Measurements from ENCODE around the gene PANK4.

Gene PANK4

GRCh38 chr1:2528016-2528415, 1.6 kb upstream of the PANK4 start:
- DNase-seq, result peak; percentile 15

DNA sequence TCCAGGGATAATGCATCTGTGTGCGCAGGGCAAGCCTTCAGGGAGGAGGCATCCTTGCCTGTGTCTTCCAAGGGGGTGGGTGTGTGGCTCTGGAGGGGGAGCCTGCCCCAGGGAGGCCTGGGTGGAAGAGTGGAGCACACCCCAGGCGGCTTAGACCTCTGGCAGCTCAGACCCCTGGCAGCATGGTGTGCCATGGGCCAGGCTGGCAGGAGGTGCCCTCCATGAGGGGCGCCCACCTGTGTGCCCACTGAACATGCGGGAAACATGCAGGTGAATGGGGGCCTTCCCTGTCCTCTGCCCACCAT, 1.1 kb upstream of the PANK4 start:
- DNase-seq, result no peak

- DNase-seq, result peak; percentile 58
These were observed 594 bp upstream of the PANK4 start for GRCh38 chr1:2526824-2527555.

- no peak for DNase-seq
These were observed 850 bp downstream of the PANK4 start for GRCh38 chr1:2525572-2525919.

- no peak for DNase-seq
These were observed 2.3 kb downstream of the PANK4 start for GRCh38 chr1:2523891-2524609.

DNA sequence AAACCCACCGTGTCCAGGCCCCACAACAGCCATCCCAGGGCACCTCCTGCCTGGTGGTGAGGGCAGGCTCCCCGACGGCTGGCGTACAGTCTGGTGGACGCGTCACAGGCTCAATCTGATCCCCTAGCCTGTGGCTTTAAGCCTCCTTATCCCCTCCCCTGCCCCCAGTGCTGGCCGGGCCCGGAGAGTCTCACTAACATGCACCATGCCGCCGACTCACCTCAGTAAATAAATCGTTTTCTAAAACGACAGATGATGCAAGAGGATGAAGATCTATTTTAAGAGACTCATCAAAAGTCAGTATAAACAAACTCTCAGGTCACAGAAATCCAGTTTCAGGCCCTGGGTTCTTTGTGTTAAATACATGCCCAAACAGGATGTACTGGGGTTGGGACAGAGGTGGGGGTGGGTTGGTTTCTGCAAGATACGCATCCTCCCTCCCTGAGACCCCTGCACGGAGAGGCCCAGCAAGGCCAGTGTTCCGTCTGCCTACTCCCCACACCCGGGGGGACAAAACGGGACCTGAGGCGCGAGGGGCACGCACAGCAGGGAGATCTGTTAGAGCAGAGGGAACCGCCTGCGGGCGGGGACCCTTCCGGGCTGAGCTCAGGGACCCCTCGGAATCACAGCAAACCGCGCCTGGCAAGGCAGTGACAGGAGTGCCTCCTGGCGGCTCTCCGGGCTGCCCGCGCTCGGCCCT, 3.1 kb downstream of the PANK4 start:
- DNase-seq, result no peak

DNA sequence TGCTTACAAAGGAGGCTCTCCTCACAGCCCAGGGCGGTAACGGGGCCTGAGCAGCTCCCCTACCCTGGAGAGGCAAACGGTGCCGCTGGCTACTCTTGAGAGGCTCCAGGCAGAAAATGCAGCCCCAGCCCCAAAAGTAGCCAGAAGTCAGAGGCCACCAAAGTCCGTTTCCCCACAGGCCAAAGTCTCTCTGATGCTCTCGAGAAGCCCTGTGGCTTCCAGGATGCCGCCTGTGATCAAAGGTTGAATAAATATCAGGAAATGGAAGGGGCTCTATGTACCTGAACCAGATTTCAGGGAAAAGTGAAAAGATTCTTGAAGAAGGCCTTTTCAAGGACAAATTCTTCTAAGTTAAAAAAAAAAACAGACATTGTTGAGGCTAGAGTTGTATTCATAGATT, 4.2 kb downstream of the PANK4 start:
- DNase-seq, result no peak

- DNase-seq, result no peak
These were observed 5.6 kb downstream of the PANK4 start for GRCh38 chr1:2520806-2521205.

GRCh38 chr1:2520206-2520605, 6.2 kb downstream of the PANK4 start:
- DNase-seq, result no peak

- DNase-seq, result no peak
These were observed 6.7 kb downstream of the PANK4 start for GRCh38 chr1:2519729-2520128.

DNA sequence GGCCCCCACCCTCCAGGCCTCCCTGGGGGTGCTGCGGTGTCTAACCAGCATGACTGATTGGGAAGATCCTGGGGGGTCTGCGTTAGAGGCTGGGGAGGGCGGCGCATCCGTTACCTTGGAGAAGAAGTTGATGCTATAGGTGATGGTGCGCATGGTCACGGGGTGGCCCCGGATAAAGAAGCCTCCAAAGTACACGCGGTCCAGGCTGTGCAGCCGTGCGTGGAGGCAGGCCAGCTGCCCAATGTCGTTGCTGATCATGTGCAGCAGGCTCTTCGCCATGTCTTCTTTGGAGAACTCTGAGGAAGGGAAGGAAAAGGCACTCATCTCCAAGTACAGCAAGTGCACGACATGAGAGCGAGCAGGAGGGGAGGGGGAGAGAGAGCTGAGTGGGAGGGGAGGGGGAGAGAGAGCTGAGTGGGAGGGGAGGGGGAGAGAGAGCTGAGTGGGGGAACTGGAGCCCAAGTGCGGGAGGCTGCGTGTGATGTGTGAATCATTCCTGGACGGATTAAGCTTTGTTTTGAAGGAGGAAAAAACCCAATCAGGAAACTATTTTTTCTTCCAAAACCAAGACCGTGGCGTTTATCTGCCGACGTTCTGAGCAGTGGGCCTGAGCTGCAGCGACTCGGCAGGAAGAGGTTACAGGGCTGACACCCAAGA, 7.2 kb downstream of the PANK4 start:
- DNase-seq, result no peak

GRCh38 chr1:2518528-2518927, 7.9 kb downstream of the PANK4 start:
- DNase-seq, result no peak

GRCh38 chr1:2517966-2518365, 8.4 kb downstream of the PANK4 start:
- DNase-seq, result no peak

DNA sequence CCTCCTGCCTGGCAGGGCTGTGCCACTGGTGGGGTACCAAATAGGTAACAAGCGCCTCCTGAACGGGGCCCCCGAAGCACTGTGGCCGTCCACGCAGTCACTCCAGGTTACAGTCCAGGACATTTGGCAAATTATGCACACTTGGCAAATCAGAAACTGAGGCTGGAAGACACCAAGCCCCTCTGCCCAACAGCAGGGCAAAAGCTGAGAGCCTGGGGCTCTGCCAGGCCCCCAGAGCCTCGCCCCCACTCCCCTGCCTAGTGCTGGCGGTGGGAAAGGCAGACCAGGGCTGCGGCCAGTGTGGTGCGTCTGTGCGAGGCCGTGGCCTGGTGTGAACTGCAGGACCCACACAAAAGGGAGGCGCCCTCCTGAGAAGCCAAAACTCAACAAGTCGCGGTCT, 9.4 kb downstream of the PANK4 start:
- no peak for DNase-seq

DNA sequence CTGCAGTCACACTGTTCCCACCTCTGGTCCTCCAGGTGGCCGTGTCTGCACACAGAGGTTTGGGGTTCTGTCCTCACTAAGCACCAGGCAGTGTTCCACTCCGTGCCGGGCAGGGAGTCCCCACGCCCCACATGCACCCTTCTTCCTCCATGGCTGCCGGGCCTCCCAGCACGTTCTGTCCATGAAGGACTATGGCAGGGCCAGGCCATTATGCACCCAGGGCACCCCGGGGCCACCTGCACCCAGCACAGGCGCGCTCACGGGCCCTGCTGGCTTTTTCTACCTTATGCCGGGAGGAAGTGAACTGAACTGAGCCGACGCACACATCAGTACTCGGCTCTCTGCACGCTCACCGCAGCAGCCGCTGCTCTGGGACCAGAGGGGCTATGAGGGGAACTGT, 10.3 kb downstream of the PANK4 start:
- DNase-seq, result no peak

DNA sequence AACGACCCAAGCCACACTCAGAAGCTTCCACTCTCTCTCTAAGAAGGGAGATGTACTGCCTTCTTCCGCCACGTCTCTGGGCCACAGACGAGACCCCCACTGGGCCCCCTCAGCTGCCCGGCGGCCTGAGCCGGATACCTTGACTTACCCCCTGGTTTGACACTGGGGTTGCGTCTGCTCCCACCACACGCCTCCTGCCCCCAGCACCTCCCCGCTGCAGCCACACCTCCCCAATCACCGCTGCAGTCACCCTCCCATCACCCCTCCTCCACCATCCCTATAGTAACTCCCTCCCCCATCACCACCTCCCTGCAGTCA, 10.7 kb downstream of the PANK4 start:
- no peak for DNase-seq

- DNase-seq, result no peak
These were observed 11.3 kb downstream of the PANK4 start for GRCh38 chr1:2514863-2515762.

DNA sequence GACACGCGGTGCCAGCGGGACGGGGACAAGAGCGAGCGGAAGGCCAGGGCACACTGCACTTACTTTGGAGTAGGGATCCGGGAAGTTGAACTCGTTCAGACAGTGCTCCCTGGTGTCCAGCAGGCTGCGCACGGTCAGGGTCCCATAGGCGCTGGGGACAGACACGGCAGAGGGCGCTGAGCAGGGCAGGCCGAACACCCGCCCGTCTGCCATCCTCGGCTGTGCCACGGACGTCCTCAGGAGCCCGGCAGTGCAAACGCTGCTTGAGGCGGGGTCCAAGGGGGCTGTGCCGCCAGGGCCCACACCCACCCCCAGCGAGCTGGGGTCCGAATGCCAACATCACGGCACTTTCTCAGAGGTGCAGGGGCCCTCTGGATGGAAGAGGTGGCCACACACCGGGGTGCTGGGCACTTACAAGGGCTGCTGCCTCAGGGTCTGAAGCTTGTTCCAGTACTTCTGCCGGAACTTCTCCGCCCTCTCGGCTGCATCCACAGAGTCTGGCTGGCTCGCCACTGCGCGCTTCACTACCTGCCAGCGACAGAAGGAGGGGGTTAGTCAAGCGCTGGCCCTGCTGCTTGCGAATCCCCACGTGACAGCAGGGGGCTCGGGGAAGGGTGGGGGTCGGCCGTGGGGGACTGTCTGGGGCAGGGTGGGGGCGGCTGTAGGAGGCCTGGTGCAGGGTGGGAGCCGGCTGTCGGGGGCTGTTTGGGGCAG, 12.3 kb downstream of the PANK4 start:
- DNase-seq, result no peak

DNA sequence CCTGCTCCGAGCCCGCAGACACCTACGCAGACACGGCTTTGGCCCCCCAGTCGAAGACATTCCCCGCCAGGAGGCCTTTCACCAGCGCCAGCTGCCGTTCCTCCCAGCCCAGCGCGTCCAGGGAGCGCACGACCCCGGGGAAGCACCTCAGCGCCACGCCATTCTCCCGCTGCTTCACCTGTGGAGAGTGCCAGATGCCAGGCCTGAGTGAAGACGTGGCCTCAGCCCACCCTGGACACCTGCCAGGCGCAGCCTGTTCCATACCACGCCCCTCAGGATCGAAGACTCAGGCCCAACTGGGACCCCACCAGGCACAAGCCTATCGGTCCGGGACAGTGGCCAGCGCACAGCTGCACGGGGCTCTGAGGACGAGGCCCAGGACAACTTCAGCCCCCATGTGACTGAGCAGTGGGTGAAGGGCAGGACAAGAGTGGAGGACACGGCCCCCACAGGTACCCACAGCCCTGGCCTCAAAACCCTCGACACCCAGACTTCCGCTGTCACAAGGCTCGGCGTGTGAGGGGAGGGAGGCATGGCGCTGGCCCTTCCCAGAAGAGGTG, 13.5 kb downstream of the PANK4 start:
- DNase-seq, result no peak

DNA sequence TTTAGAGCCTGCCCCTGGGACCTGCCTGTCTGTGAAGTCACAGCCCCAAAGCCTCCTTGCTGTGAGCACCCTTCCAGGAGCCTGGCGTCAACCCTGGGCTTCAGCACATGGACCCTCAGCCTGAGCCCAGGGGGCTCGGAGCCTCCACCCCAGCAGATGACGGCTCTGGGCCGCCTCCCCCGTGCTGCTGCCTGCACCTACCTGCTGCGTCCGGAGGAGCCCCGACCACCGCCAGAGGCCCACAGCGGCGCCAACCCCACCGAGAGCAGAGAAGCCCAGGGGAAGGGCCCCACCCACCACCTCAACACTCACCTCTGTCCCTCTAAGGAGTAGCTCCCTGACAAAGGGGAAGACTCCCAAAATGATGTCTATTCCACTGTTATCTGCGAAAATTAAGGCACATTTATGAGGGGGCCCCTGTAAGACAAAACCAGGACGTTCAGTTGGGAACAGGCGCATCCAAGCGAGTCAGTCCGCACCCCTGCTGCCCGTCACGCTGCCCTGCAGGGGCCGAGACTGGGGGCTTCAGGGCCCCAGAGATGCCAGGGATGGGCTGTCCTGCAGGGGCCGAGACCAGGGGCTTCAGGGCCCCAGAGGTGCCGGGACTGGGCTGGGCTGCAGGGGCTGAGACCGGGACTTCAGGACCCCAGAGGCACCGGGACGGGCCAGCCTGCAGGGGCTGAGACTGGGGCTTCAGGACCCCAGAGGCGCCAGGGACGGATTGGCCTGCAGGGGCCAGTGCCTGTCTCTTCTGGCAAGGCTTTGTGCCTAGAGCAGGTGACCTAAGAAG, 15.8 kb downstream of the PANK4 start:
- DNase-seq, result no peak

GRCh38 chr1:2509589-2509988, 16.8 kb downstream of the PANK4 start:
- no peak for DNase-seq

Data from hematopoietic multipotent progenitor cell treated with erythropoietin and hydrocortisone succinate and interleukin-3 and kit ligand, for 8 days (in vitro differentiated cells).